Smooth muscle cell (in vitro differentiated cells): Measurements from ENCODE around the gene HOXC4. TPM values are rescaled to one million over a fixed set of nuclear protein-coding genes. Genes with fewer than 3 reads are reported as not detected.

Source experiments
- DNase-seq: peaks from one replicate; lab custom pipeline; 2025; ENCODE audit not compliant: unreplicated experiment; lab: John Stamatoyannopoulos, UW
- H2AFZ ChIP-seq: fragments of 200-600 bp; sonication (generic); 2 replicates; pipeline ENCODE4 v1.6.0; 2016; ENCODE audit warnings: antibody characterized with exemption, low read depth, mild to moderate bottlenecking
- H3F3A ChIP-seq: fragments of 200-600 bp; sonication (generic); 2 replicates; pipeline ENCODE4 v1.6.0; 2017; ENCODE audit warnings: antibody characterized with exemption, low read depth
- H3K27ac ChIP-seq: fragments of 200-600 bp; sonication (generic); 2 replicates; pipeline ENCODE4 v1.5.1; 2016; ENCODE audit warnings: low read depth, mild to moderate bottlenecking
- H3K27me3 ChIP-seq: fragments of 200-600 bp; sonication (generic); 2 replicates; pipeline ENCODE4 v1.6.1; 2016; ENCODE audit warnings: low read depth, mild to moderate bottlenecking
- H3K36me3 ChIP-seq: fragments of 200-600 bp; sonication (generic); 2 replicates; pipeline ENCODE4 v1.5.1; 2016; ENCODE audit warnings: low read depth
- H3K4me1 ChIP-seq: fragments of 200-600 bp; sonication (generic); 2 replicates; pipeline ENCODE4 v1.5.1; 2016; ENCODE audit warnings: low read depth
- H3K4me2 ChIP-seq: fragments of 200-600 bp; sonication (generic); 2 replicates; pipeline ENCODE4 v1.6.0; 2016; ENCODE audit warnings: mild to moderate bottlenecking
- H3K4me3 ChIP-seq: fragments of 200-600 bp; sonication (generic); 2 replicates; pipeline ENCODE4 v1.5.1; 2016; ENCODE audit warnings: mild to moderate bottlenecking
- H3K79me2 ChIP-seq: fragments of 200-600 bp; sonication (generic); 2 replicates; pipeline ENCODE4 v1.6.0; 2016; ENCODE audit warnings: low read depth, mild to moderate bottlenecking
- H3K9ac ChIP-seq: fragments of 200-600 bp; sonication (generic); 2 replicates; pipeline ENCODE4 v1.6.0; 2016; ENCODE audit warnings: low read depth
- H3K9me3 ChIP-seq: fragments of 200-600 bp; sonication (generic); replicated peaks from 2 replicates; pipeline ENCODE4 v1.5.1; 2016; ENCODE audit warnings: low read depth
- H4K20me1 ChIP-seq: fragments of 200-600 bp; sonication (generic); 2 replicates; pipeline ENCODE4 v1.6.0; 2016; ENCODE audit warnings: low read depth
- CTCF ChIP-seq: fragments of 200-600 bp; sonication (generic); IDR thresholded peaks from 2 replicates; pipeline ENCODE4 v1.5.1; 2017; ENCODE audit warnings: borderline replicate concordance, mild to moderate bottlenecking, antibody characterized with exemption; ENCODE audit not compliant: insufficient read depth, poor library complexity, severe bottlenecking
- WGBS: methylation state at CpG from one replicate; pipeline ENCODE4 v1.1.7; 2016; ENCODE audit warnings: low lambda C conversion rate; 5-methylcytosine and 5-hydroxymethylcytosine counted together
- polyA plus RNA-seq: library from polyadenylated mRNA; unstranded; fragments of >200 nt; fragmentation: Nextera tagmentation; extraction: Ambion mirVana; gene quantifications from 2 replicates; pipeline ENCODE4 v1.2.1, GENCODE V29; 2016
- total RNA-seq: library from RNA; depleted of rRNA; stranded (reverse); fragments of >200 nt; gene quantifications from 2 replicates; pipeline ENCODE4 v1.2.3, GENCODE V29; 2014

HOXC4 gene
- total and polyA plus RNA-seq, 2 experiments from 2014 or later = 0.49 to 1.2 TPM

- Histone ChIP-seq H3F3A (no peaks in the 10 kb centered on the region), H3K4me2 (peak overlapping the region; percentile 55), H3K36me3 (no peaks in the 10 kb centered on the region), H3K4me1 (peaks cover 4% of the 10 kb centered on the region), H3K9me3 (no peaks in the 10 kb centered on the region), H3K27me3 (peaks cover 100% of the 10 kb centered on the region), H3K79me2 (no peaks in the 10 kb centered on the region), H3K4me3 (peak overlapping the region; percentile 16), H4K20me1 (peaks cover 20% of the 10 kb centered on the region), H3K9ac (no peak overlapping the region), H2AFZ (no peak overlapping the region), H3K27ac (no peak overlapping the region)
- TF ChIP-seq CTCF = no peak
- no peak for DNase-seq
- WGBS = 3% methylated on average over 24 of the region's 24 CpGs
Observed at GRCh38 chr12:54051874-54052437, 1.7 kb upstream of the HOXC4 start.

GRCh38 chr12:54052438-54053002 lies 1.1 kb upstream of the HOXC4 start:
- H4K20me1 ChIP-seq = peaks cover 16% of the 10 kb centered on the region
- peak overlapping the region; percentile 55 for H3K4me2 ChIP-seq
- no peaks in the 10 kb centered on the region for H3K4me1 ChIP-seq
- H3K27ac ChIP-seq = no peak overlapping the region
- WGBS = 10% methylated on average over 10 of the region's 10 CpGs
- H3K9ac ChIP-seq = no peak overlapping the region
- no peak for TF ChIP-seq CTCF
- no peaks in the 10 kb centered on the region for H3K9me3 ChIP-seq
- no peak for DNase-seq
- no peaks in the 10 kb centered on the region for H3K79me2 ChIP-seq
- peak overlapping the region; percentile 16 for H3K4me3 ChIP-seq
- peaks cover 100% of the 10 kb centered on the region for H3K27me3 ChIP-seq
- no peak overlapping the region for H2AFZ ChIP-seq
- H3F3A ChIP-seq = no peaks in the 10 kb centered on the region
- H3K36me3 ChIP-seq = no peaks in the 10 kb centered on the region

- Histone ChIP-seq H3F3A (no peaks in the 10 kb centered on the region), H2AFZ (no peak overlapping the region), H4K20me1 (peaks cover 10% of the 10 kb centered on the region), H3K79me2 (no peaks in the 10 kb centered on the region), H3K4me1 (no peaks in the 10 kb centered on the region), H3K9me3 (no peaks in the 10 kb centered on the region), H3K9ac (no peak overlapping the region), H3K4me3 (peak overlapping the region; percentile 46), H3K27me3 (peaks cover 100% of the 10 kb centered on the region), H3K36me3 (no peaks in the 10 kb centered on the region), H3K4me2 (peak overlapping the region; percentile 86), H3K27ac (no peak overlapping the region)
- no peak for DNase-seq
- TF ChIP-seq CTCF = no peak
- 10% methylated on average over 22 of the region's 22 CpGs for WGBS
Observed at GRCh38 chr12:54053003-54053750, 458 bp upstream of the HOXC4 start.
